Activated CD4-positive, alpha-beta T cell treated with anti-CD3 and anti-CD28 coated beads, Interleukin-2, amount 50 U/mL, for 1 hour (primary cell): ENCODE results near the gene TFB1M.
"Not testable (repeated sequence)": the region's sequence is repeated elsewhere in the genome, so short reads cannot be mapped to it uniquely, and the experiment has no call there.

ENCODE experiments used
- DNase-seq: peaks from one replicate; pipeline ENCODE4 v3.0.0-alpha.2; 2020

TFB1M gene

GRCh38 chr6:155232848-155233247 is 81.4 kb downstream of the TFB1M start:
- no peak for DNase-seq

GRCh38 chr6:155230975-155231374 is 83.3 kb downstream of the TFB1M start:
- not testable (repeated sequence) for DNase-seq

- no peak for DNase-seq
Measured at GRCh38 chr6:155228546-155229166, 85.6 kb downstream of the TFB1M start.

GRCh38 chr6:155227046-155227445 is 87.2 kb downstream of the TFB1M start:
- DNase-seq: no peak

- no peak for DNase-seq
Measured at GRCh38 chr6:155224618-155225017, 89.7 kb downstream of the TFB1M start.

GRCh38 chr6:155223646-155224451 is 90.4 kb downstream of the TFB1M start:
- DNase-seq: no peak

GRCh38 chr6:155222506-155222905 is 91.8 kb downstream of the TFB1M start:
- DNase-seq: no peak

GRCh38 chr6:155221086-155221485 is 93.2 kb downstream of the TFB1M start:
- DNase-seq: no peak

GRCh38 chr6:155219858-155220301 is 94.4 kb downstream of the TFB1M start:
- no peak for DNase-seq

GRCh38 chr6:155219299-155219698 is 95.0 kb downstream of the TFB1M start:
- DNase-seq: no peak

- not testable (repeated sequence) for DNase-seq
Measured at GRCh38 chr6:155218711-155219110, 95.6 kb downstream of the TFB1M start.

- no peak for DNase-seq
Measured at GRCh38 chr6:155216312-155217046, 97.8 kb downstream of the TFB1M start.

- no peak for DNase-seq
Measured at GRCh38 chr6:155215906-155216305, 98.4 kb downstream of the TFB1M start.

GRCh38 chr6:155213611-155214372 is 100.5 kb downstream of the TFB1M start:
- no peak for DNase-seq

GRCh38 chr6:155212616-155213380 is 101.5 kb downstream of the TFB1M start:
- DNase-seq: no peak

GRCh38 chr6:155212106-155212505 is 102.2 kb downstream of the TFB1M start:
- DNase-seq: no peak

- no peak for DNase-seq
Measured at GRCh38 chr6:155207223-155207622, 107.1 kb downstream of the TFB1M start.
